ENCODE measurements around the gene TEF. TPM values are rescaled to one million over a fixed set of nuclear protein-coding genes. Genes with fewer than 3 reads are reported as not detected.

The TEF gene
- total and polyA plus RNA-seq, 9 donors, result 8.6 to 13.7 (median 10.4) TPM

DNA sequence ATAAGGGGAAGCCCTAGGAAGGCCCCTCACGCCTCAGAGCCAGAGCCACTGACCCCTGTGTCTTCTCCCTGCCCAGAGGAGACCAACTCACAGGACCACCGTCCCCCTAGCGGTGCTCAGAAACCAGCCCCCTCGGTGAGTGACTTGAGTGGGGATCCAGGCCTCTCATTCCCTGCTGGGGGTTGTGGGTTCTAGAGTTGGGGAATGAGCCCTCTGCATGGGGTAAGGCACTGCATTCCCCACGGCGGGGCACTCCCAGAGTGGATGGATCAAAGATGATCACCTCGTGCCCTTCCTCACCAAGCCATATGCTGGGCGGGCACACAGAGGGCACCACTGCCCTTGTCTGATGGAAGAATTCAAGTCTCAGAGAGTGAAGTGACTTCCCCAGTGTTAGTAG is 40.7 kb upstream of the TEF start:
- Histone ChIP-seq H3K27me3 (ENCODE audit: control insufficient read depth, insufficient read depth, low read length) (no peaks in the 10 kb centered on the region), H3K27ac (ENCODE audit: low read length) (no peak overlapping the region), H3K4me3 (ENCODE audit: low read length) (no peak overlapping the region), H3K9me3 (replicated peaks; ENCODE audit: control insufficient read depth, low read depth, low read length) (no peaks in the 10 kb centered on the region), H3K4me1 (ENCODE audit: control insufficient read depth, insufficient read depth, low read length) (no peaks in the 10 kb centered on the region), H3K36me3 (ENCODE audit: control insufficient read depth, insufficient read depth, low read length) (peaks cover 69% of the 10 kb centered on the region)
- 100% methylated on average over 1 of the region's 8 CpGs for WGBS (ENCODE audit: insufficient coverage)
- no peak for DNase-seq

DNA sequence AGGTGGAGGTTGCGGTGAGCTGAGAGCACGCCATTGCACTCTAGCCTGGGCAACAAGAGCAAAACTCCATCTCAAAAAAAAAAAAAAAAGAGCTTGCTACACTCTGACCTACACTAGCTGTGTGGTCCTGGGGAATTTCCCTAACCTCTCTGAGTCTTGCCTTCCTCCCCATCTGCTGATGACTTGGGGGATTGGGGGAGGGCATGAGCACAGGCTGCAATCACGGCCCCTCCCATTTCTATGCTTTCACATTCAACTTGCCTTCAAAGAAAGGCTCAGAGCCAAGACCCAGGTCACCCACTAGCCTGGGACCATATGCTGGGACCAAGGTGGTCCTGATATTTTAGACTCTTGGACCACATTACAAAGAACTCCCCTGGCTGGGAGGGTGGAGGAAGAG is 39.8 kb upstream of the TEF start:
- peaks cover 77% of the 10 kb centered on the region for H3K36me3 ChIP-seq (ENCODE audit: control insufficient read depth, insufficient read depth, low read length)
- WGBS (ENCODE audit: insufficient coverage), result no CpG with 5 or more reads among the region's 3 CpGs

DNA sequence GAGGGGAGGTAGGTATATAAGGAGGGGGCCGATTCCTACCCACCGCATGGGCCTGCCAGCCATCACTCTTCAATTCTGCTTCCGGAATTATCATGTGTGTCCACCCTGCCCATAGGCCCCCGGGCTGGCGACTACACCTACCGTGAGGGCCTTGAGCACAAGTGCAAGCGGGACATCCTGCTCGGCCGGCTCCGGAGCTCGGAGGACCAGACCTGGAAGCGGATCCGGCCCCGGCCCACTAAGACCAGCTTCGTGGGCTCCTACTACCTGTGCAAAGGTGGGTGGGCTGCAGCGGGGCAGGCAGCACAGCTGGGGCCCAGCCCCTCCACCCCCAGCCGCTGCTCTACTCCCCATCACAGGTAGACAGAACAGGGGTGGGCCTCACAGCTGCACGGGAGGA is 38.4 kb upstream of the TEF start:
- H3K27me3 ChIP-seq (ENCODE audit: control insufficient read depth, insufficient read depth, low read length), result no peaks in the 10 kb centered on the region
- no peak overlapping the region for H3K4me3 ChIP-seq (ENCODE audit: low read length)
- no peak overlapping the region for H3K27ac ChIP-seq (ENCODE audit: low read length)
- no peak for DNase-seq
- H3K9me3 ChIP-seq (replicated peaks; ENCODE audit: control insufficient read depth, low read depth, low read length), result no peaks in the 10 kb centered on the region
- 90% methylated on average over 17 of the region's 18 CpGs for WGBS (ENCODE audit: insufficient coverage)
- H3K4me1 ChIP-seq (ENCODE audit: control insufficient read depth, insufficient read depth, low read length), result no peaks in the 10 kb centered on the region
- H3K36me3 ChIP-seq (ENCODE audit: control insufficient read depth, insufficient read depth, low read length), result peaks cover 80% of the 10 kb centered on the region

More for the DNA sequence above, 39.8 kb upstream of the TEF start:
- Histone ChIP-seq H3K27ac (ENCODE audit: low read length) (no peak overlapping the region), H3K4me3 (ENCODE audit: low read length) (no peak overlapping the region), H3K27me3 (ENCODE audit: control insufficient read depth, insufficient read depth, low read length) (no peaks in the 10 kb centered on the region), H3K4me1 (ENCODE audit: control insufficient read depth, insufficient read depth, low read length) (no peaks in the 10 kb centered on the region), H3K9me3 (replicated peaks; ENCODE audit: control insufficient read depth, low read depth, low read length) (no peaks in the 10 kb centered on the region)
- no peak for DNase-seq

DNA sequence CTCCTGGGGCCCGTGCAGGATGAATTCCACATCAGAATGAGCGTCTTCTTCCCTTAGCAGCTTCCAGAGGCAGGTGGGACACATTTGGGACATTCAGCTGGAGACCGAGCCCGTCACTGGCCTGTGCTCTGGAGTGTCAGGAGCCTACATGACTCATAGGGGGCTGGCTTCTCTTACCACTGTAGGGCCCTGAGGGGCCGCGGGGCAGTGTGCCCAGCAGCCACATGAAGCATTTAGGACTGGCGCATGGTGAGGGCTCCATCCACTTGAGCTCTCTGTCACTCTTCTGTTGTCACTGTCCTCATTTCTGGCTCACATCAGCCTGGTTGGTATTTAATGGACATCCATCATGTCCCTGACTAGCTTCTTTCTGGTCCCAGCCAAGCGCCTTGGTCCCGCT is 38.0 kb upstream of the TEF start:
- WGBS (ENCODE audit: insufficient coverage), result 93% methylated on average over 9 of the region's 9 CpGs
- Histone ChIP-seq H3K4me3 (ENCODE audit: low read length) (no peak overlapping the region), H3K27ac (ENCODE audit: low read length) (no peak overlapping the region), H3K27me3 (ENCODE audit: control insufficient read depth, insufficient read depth, low read length) (no peaks in the 10 kb centered on the region), H3K36me3 (ENCODE audit: control insufficient read depth, insufficient read depth, low read length) (peaks cover 82% of the 10 kb centered on the region), H3K4me1 (ENCODE audit: control insufficient read depth, insufficient read depth, low read length) (no peaks in the 10 kb centered on the region), H3K9me3 (replicated peaks; ENCODE audit: control insufficient read depth, low read depth, low read length) (no peaks in the 10 kb centered on the region)
- DNase-seq, result no peak

DNA sequence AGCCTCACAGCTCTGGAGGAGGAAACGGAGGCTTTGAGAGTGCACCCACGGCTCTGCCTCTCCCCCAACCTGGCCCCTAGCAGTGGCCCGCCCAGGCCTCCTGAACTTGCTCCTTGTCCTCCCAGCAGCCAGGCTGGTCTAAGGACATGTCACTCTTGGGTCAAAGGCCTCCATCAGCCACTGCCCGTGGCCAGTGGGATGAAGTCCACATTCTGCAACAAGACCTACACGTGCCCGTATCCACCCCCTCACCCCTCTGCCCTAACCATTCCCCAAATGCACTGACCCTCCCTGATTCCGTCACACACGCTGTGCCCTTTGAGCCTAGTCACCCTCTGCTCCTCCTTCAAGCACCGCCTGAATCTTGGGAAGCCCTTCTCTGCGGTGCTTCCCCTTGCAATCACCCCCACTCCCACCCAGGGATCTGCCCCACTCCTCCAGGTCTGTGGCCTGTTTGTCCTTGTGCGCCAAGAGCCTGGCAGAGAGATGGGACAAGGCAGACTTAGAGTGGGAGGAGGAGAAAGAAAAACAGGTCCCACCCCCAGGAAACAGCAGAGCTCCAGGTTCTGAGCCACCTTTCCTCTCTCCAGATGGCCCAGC is 37.5 kb upstream of the TEF start:
- no peak for DNase-seq
- H3K36me3 ChIP-seq (ENCODE audit: control insufficient read depth, insufficient read depth, low read length), result peaks cover 88% of the 10 kb centered on the region
- no peaks in the 10 kb centered on the region for H3K4me1 ChIP-seq (ENCODE audit: control insufficient read depth, insufficient read depth, low read length)
- no peaks in the 10 kb centered on the region for H3K9me3 ChIP-seq (replicated peaks; ENCODE audit: control insufficient read depth, low read depth, low read length)
- no peaks in the 10 kb centered on the region for H3K27me3 ChIP-seq (ENCODE audit: control insufficient read depth, insufficient read depth, low read length)
- no peak overlapping the region for H3K27ac ChIP-seq (ENCODE audit: low read length)
- 88% methylated on average over 8 of the region's 11 CpGs for WGBS (ENCODE audit: insufficient coverage)
- no peak overlapping the region for H3K4me3 ChIP-seq (ENCODE audit: low read length)

DNA sequence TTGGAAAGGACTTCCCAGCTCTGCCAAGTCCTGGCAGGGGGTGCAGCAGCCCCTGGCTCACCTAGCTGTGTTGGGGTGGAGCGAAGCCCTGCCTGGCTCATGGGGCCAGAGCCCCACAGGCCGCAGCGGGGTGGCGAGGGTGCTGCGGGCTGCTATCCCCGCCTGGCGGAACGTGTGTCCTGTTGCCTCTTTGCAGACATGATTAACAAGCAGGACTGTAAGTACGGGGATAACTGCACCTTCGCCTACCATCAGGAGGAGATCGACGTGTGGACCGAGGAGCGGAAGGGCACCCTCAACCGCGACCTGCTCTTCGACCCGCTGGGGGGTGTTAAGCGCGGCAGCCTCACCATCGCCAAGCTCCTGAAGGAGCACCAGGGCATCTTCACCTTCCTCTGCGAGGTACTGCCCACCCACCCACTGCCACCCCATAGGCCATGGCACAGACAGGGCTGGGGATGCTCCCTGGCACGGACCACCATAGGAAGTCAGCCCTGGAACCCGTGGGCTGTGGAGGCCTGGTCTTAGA is 35.9 kb upstream of the TEF start:
- WGBS (ENCODE audit: insufficient coverage), result 97% methylated on average over 23 of the region's 24 CpGs
- H3K36me3 ChIP-seq (ENCODE audit: control insufficient read depth, insufficient read depth, low read length), result peaks cover 88% of the 10 kb centered on the region
- H3K4me1 ChIP-seq (ENCODE audit: control insufficient read depth, insufficient read depth, low read length), result no peaks in the 10 kb centered on the region
- no peaks in the 10 kb centered on the region for H3K9me3 ChIP-seq (replicated peaks; ENCODE audit: control insufficient read depth, low read depth, low read length)
- no peak for DNase-seq
- H3K4me3 ChIP-seq (ENCODE audit: low read length), result no peak overlapping the region
- H3K27me3 ChIP-seq (ENCODE audit: control insufficient read depth, insufficient read depth, low read length), result no peaks in the 10 kb centered on the region
- H3K27ac ChIP-seq (ENCODE audit: low read length), result no peak overlapping the region

DNA sequence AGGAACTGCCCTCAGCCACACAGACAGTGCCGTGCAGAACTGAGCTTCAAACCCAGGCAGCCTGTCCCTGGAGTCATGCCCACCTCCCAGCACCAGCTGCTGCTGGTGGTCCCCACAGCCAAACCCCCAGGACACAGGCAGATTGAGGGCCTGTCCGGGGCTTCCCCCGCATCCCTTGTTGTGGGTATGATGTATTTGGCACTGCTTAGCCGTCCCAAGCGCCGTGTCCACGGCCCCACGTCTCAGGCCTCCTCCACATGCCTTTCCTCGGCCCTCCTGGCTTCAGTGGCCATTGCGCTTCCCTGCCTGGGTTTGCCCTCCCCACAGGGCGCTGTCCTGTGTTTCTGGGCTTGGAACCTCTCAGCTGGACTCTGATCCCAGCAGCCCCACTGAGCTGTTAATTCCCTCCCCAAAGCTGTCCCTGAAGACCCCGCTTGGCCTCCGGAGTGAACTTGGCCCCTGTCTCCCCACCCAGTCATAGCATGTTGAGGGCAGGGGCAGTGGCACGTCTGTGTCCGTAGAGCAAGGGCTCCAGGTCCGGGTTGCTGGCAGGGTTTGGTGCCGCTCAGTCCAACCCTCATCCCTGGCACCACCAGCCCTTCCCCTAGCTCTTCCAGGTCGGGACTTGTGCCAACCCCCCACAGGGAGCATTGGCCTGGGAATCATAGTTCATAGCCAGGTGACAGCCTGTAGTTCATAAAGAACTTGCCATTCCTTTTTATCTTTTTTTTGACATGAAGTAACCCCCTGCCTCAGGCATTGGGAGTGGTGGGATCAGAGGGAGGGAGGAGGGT is 34.5 kb upstream of the TEF start:
- H3K9me3 ChIP-seq (replicated peaks; ENCODE audit: control insufficient read depth, low read depth, low read length), result no peaks in the 10 kb centered on the region
- no peaks in the 10 kb centered on the region for H3K4me1 ChIP-seq (ENCODE audit: control insufficient read depth, insufficient read depth, low read length)
- no peak for DNase-seq
- no peak overlapping the region for H3K4me3 ChIP-seq (ENCODE audit: low read length)
- WGBS (ENCODE audit: insufficient coverage), result 86% methylated on average over 15 of the region's 18 CpGs
- peaks cover 94% of the 10 kb centered on the region for H3K36me3 ChIP-seq (ENCODE audit: control insufficient read depth, insufficient read depth, low read length)
- H3K27ac ChIP-seq (ENCODE audit: low read length), result no peak overlapping the region
- H3K27me3 ChIP-seq (ENCODE audit: control insufficient read depth, insufficient read depth, low read length), result no peaks in the 10 kb centered on the region

DNA sequence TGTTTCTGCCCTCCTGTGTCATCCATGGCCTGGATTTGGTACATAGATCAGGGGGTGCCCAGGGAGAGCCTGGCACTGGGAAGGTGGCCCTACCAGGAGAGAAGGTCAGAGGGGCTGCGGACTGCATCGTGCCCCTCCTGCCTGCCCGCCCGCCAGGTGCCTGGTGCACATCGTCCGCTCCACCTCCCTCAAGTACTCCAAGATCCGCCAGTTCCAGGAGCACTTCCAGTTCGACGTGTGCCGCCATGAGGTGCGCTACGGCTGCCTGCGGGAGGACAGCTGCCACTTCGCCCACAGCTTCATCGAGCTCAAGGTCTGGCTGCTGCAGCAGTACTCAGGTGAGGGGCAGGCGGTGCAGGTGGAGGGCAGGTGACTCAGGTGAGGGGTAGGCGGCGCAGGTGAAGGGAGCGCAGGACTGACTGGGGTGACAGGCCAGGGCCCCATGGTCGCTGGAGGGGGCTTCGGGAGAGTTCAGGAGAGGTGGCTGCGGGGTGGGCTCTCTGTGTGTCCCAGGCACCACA is 32.7 kb upstream of the TEF start:
- Histone ChIP-seq H3K9me3 (replicated peaks; ENCODE audit: control insufficient read depth, low read depth, low read length) (no peaks in the 10 kb centered on the region), H3K36me3 (ENCODE audit: control insufficient read depth, insufficient read depth, low read length) (peaks cover 91% of the 10 kb centered on the region), H3K27me3 (ENCODE audit: control insufficient read depth, insufficient read depth, low read length) (no peaks in the 10 kb centered on the region), H3K4me1 (ENCODE audit: control insufficient read depth, insufficient read depth, low read length) (no peaks in the 10 kb centered on the region), H3K4me3 (ENCODE audit: low read length) (no peak overlapping the region), H3K27ac (ENCODE audit: low read length) (no peak overlapping the region)
- DNase-seq, result no peak
- 99% methylated on average over 16 of the region's 22 CpGs for WGBS (ENCODE audit: insufficient coverage)

DNA sequence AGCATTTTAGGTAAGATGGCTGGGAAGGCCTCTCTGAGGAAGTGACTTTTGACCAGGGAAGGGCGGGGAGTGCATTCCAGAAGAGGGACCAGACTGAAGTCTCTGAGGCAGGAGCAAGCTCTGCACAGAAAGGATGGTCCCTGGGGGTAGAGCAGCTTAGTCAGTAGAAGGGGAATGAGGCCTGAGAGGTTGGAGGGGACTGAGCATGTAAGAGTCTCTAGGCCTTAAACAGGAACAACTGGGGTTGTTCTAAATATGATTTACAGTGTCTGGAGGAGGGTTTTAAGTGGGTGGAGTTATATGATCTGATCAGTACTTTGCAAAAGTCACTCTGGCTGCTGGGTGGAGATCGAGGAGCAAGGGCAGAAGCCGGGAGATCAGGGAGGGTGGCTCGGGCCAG is 31.7 kb upstream of the TEF start:
- no peaks in the 10 kb centered on the region for H3K27me3 ChIP-seq (ENCODE audit: control insufficient read depth, insufficient read depth, low read length)
- H3K4me3 ChIP-seq (ENCODE audit: low read length), result no peak overlapping the region
- WGBS (ENCODE audit: insufficient coverage), result 87% methylated on average over 4 of the region's 4 CpGs
- no peak overlapping the region for H3K27ac ChIP-seq (ENCODE audit: low read length)
- no peaks in the 10 kb centered on the region for H3K9me3 ChIP-seq (replicated peaks; ENCODE audit: control insufficient read depth, low read depth, low read length)
- H3K36me3 ChIP-seq (ENCODE audit: control insufficient read depth, insufficient read depth, low read length), result peaks cover 91% of the 10 kb centered on the region
- no peak for DNase-seq
- H3K4me1 ChIP-seq (ENCODE audit: control insufficient read depth, insufficient read depth, low read length), result no peaks in the 10 kb centered on the region

DNA sequence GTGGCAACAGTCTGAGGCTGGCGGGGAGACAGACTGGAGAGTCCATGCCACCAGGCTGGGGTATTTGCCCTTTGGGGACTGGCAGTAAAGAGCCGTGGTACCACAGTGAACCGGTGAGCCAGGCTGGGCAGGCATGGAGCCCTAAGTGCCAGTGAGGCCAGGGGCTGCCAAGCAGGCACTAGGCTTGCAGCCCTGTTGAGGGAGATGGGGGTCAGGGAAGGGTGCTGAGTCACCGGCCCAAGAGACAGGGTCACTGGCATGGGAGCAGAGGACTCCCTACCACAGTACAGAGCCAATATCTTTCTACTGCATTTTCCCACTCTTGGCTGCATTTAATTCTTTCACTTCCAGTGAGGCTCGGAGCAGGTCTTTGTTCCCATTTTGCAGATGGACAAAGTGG is 30.7 kb upstream of the TEF start:
- Histone ChIP-seq H3K27me3 (ENCODE audit: control insufficient read depth, insufficient read depth, low read length) (no peaks in the 10 kb centered on the region), H3K4me3 (ENCODE audit: low read length) (no peak overlapping the region), H3K4me1 (ENCODE audit: control insufficient read depth, insufficient read depth, low read length) (no peaks in the 10 kb centered on the region), H3K9me3 (replicated peaks; ENCODE audit: control insufficient read depth, low read depth, low read length) (no peaks in the 10 kb centered on the region), H3K36me3 (ENCODE audit: control insufficient read depth, insufficient read depth, low read length) (peaks cover 93% of the 10 kb centered on the region), H3K27ac (ENCODE audit: low read length) (no peak overlapping the region)
- 93% methylated on average over 5 of the region's 5 CpGs for WGBS (ENCODE audit: insufficient coverage)
- no peak for DNase-seq

All from muscle of leg (tissue), 11 donors.